PC-3 (cell line): ENCODE measurements around the gene CNTN4. TPM values are rescaled to one million over a fixed set of nuclear protein-coding genes. Genes with fewer than 3 reads are reported as not detected.

Experiments
- ATAC-seq: fragments of 200-7000 bp; cut with Tn5 transposase; 2 replicates; pipeline ENCODE4 v1.9.1; 2020; ENCODE audit warnings: mild to moderate bottlenecking, moderate library complexity
- BruUV-seq: library from RNA; stranded (reverse); fragments of 400-500 nt; replicated peaks from 2 replicates; lab custom pipeline; 2021; lab: Mats Ljungman, UMichigan
- CTCF ChIA-PET: fragments of 300-600 bp; sonication (Branson Sonifier 250); formaldehyde crosslinking; loops from one replicate; lab custom pipeline; 2022; ENCODE audit warnings: antibody characterized with exemption; lab: Charles Lee
- POLR2A ChIA-PET: fragments of 300-600 bp; sonication (Branson Sonifier 250); formaldehyde crosslinking; loops from one replicate; lab custom pipeline; 2022; ENCODE audit warnings: antibody characterized with exemption; ENCODE audit not compliant: unreplicated experiment; lab: Charles Lee
- DNase-seq: peaks from one replicate; pipeline ENCODE4 v3.0.0-alpha.2; 2015
- H2AFZ ChIP-seq: fragments of 300-600 bp; sonication (generic); 2 replicates; pipeline ENCODE4 v1.6.0; 2016; ENCODE audit warnings: antibody characterized with exemption, low read length
- H3F3A ChIP-seq: fragments of 300-600 bp; sonication (generic); one replicate; pipeline ENCODE4 v1.6.0; 2017; ENCODE audit warnings: antibody characterized with exemption, low read length, control low read depth, mild to moderate bottlenecking; ENCODE audit not compliant: unreplicated experiment
- H3K27ac ChIP-seq: fragments of 300-600 bp; sonication (generic); 2 replicates; pipeline ENCODE4 v1.5.1; 2016; ENCODE audit warnings: mild to moderate bottlenecking, low read length
- H3K27me3 ChIP-seq: fragments of 300-600 bp; sonication (generic); 2 replicates; pipeline ENCODE4 v1.6.1; 2016; ENCODE audit warnings: low read length, mixed read lengths
- H3K36me3 ChIP-seq: fragments of 300-600 bp; sonication (generic); 2 replicates; pipeline ENCODE4 v1.6.1; 2016; ENCODE audit warnings: low read depth, mixed run types, low read length, mixed read lengths
- H3K4me1 ChIP-seq: fragments of 300-600 bp; sonication (generic); 2 replicates; pipeline ENCODE4 v1.5.1; 2016; ENCODE audit warnings: low read length; ENCODE audit not compliant: insufficient read depth
- H3K4me2 ChIP-seq: fragments of 300-600 bp; sonication (generic); 2 replicates; pipeline ENCODE4 v1.6.0; 2016; ENCODE audit warnings: low read length
- H3K4me3 ChIP-seq: fragments of 300-600 bp; sonication (generic); 2 replicates; pipeline ENCODE4 v1.5.1; 2016; ENCODE audit warnings: mild to moderate bottlenecking, low read length, mixed read lengths
- H3K79me2 ChIP-seq: fragments of 300-600 bp; sonication (generic); 2 replicates; pipeline ENCODE4 v1.6.1; 2017; ENCODE audit warnings: low read length, mixed read lengths
- H3K9ac ChIP-seq: fragments of 300-600 bp; sonication (generic); 2 replicates; pipeline ENCODE4 v1.6.0; 2016; ENCODE audit warnings: mild to moderate bottlenecking, low read length
- H3K9me2 ChIP-seq: fragments of 300-600 bp; sonication (generic); replicated peaks from 2 replicates; pipeline ENCODE4 v1.6.1; 2016; ENCODE audit warnings: mixed run types, low read length, mixed read lengths
- H3K9me3 ChIP-seq: fragments of 300-600 bp; sonication (generic); 2 replicates; pipeline ENCODE4 v1.6.1; 2016; ENCODE audit warnings: low read length, mixed read lengths
- H4K20me1 ChIP-seq: fragments of 300-600 bp; sonication (generic); 2 replicates; pipeline ENCODE4 v1.6.1; 2016; ENCODE audit warnings: low read length, mixed read lengths
- CTCF ChIP-seq: fragments of 300-600 bp; sonication (generic); conservative IDR thresholded peaks from 2 replicates; pipeline ENCODE4 v1.5.1; 2017; ENCODE audit warnings: antibody characterized with exemption, low read depth, mild to moderate bottlenecking, low read length
- EZH2 ChIP-seq: fragments of 300-600 bp; sonication (generic); IDR thresholded peaks from one replicate; pipeline ENCODE4 v1.6.1; 2017; ENCODE audit warnings: antibody characterized with exemption, mild to moderate bottlenecking, low read length; ENCODE audit not compliant: unreplicated experiment
- EZH2phosphoT487 ChIP-seq: fragments of 300-600 bp; sonication (generic); IDR thresholded peaks from 2 replicates; pipeline ENCODE4 v1.6.1; 2018; ENCODE audit warnings: mild to moderate bottlenecking, antibody characterized with exemption, low read length, borderline replicate concordance
- intact Hi-C: fragments of 100-400 bp; cut with micrococcal nuclease; formaldehyde crosslinking; loops from 2 replicates; pipeline ENCODE4 v1.9.0; 2023
- total RNA-seq: library from RNA; depleted of rRNA; stranded (reverse); fragments of >200 nt; gene quantifications from 2 replicates; pipeline ENCODE4 v1.2.3, GENCODE V29; 2014

CNTN4 gene
- total RNA-seq, 1 experiment from 2014 or later, result not detected

GRCh38 chr3:2536575-2536974, 437.9 kb downstream of the CNTN4 start:
- H3K4me1 ChIP-seq, result no peaks in the 10 kb centered on the region
- no peak overlapping the region for H3K27ac ChIP-seq

GRCh38 chr3:2540115-2540514, 441.4 kb downstream of the CNTN4 start:
- ATAC-seq, result no peak
- H3F3A ChIP-seq, result no peaks in the 10 kb centered on the region
- H3K9me2 ChIP-seq, result no peaks in the 10 kb centered on the region
- intact Hi-C loops, result no loop called here
- TF ChIP-seq EZH2phosphoT487, result no peak
- TF ChIP-seq CTCF, result no peak
- no peak for TF ChIP-seq EZH2
- H3K4me2 ChIP-seq, result no peak overlapping the region
- H3K27ac ChIP-seq, result no peak overlapping the region
- H3K4me1 ChIP-seq, result no peaks in the 10 kb centered on the region
- H3K9ac ChIP-seq, result no peak overlapping the region
- no peak for DNase-seq
- BruUV-seq, result no TSS peak
- ChIA-PET POLR2A (no interaction called here), CTCF (no interaction called here)
- no peaks in the 10 kb centered on the region for H3K79me2 ChIP-seq
- H4K20me1 ChIP-seq, result no peaks in the 10 kb centered on the region
- H3K9me3 ChIP-seq, result peaks cover 38% of the 10 kb centered on the region
- H3K27me3 ChIP-seq, result no peaks in the 10 kb centered on the region
- H3K36me3 ChIP-seq, result no peaks in the 10 kb centered on the region
- H2AFZ ChIP-seq, result no peak overlapping the region
- H3K4me3 ChIP-seq, result no peak overlapping the region

More at GRCh38 chr3:2536575-2536974, 437.9 kb downstream of the CNTN4 start:
- Histone ChIP-seq H3K9ac (no peak overlapping the region), H3K27me3 (no peaks in the 10 kb centered on the region), H3K4me2 (no peak overlapping the region), H3K9me3 (peaks cover 24% of the 10 kb centered on the region), H4K20me1 (no peaks in the 10 kb centered on the region), H3K4me3 (no peak overlapping the region), H3K79me2 (no peaks in the 10 kb centered on the region), H2AFZ (no peak overlapping the region), H3K36me3 (no peaks in the 10 kb centered on the region), H3F3A (no peaks in the 10 kb centered on the region), H3K9me2 (no peaks in the 10 kb centered on the region)
- ChIA-PET CTCF (no interaction called here), POLR2A (no interaction called here)
- BruUV-seq, result no TSS peak
- TF ChIP-seq EZH2phosphoT487 (no peak), EZH2 (no peak), CTCF (no peak)
- intact Hi-C loops, result no loop called here
- no peak for DNase-seq
- no peak for ATAC-seq

- Histone ChIP-seq H3F3A (no peaks in the 10 kb centered on the region), H3K27me3 (no peaks in the 10 kb centered on the region), H3K79me2 (no peaks in the 10 kb centered on the region), H3K36me3 (no peaks in the 10 kb centered on the region), H3K9me2 (no peaks in the 10 kb centered on the region), H4K20me1 (no peaks in the 10 kb centered on the region), H3K4me3 (no peak overlapping the region), H3K9ac (no peak overlapping the region), H3K27ac (no peak overlapping the region), H3K4me2 (no peak overlapping the region), H3K4me1 (no peaks in the 10 kb centered on the region), H2AFZ (no peak overlapping the region), H3K9me3 (peaks cover 46% of the 10 kb centered on the region)
- DNase-seq (no peak), ATAC-seq (no peak)
- intact Hi-C loops, result no loop called here
- TF ChIP-seq EZH2 (no peak), EZH2phosphoT487 (no peak), CTCF (no peak)
- no TSS peak for BruUV-seq
- ChIA-PET CTCF (interaction anchor here (0.6 kb wide), 1 partner anchor 688 kb away, joined by 5 read pairs; no protein-coding TSS in a partner anchor), POLR2A (no interaction called here)
These were observed 444.6 kb downstream of the CNTN4 start for GRCh38 chr3:2543247-2543646.
